NCI-H510A (cell line): ENCODE data around the gene RSPH3.
"Not testable (repeated sequence)": the region's sequence is repeated elsewhere in the genome, so short reads cannot be mapped to it uniquely, and the experiment has no call there.

Experiments
- DNase-seq: peaks from one replicate; lab custom pipeline; 2025; lab: John Stamatoyannopoulos, UW

Gene RSPH3

GRCh38 chr6:159025224-159025623 is 25.2 kb upstream of the RSPH3 start:
- DNase-seq = not testable (repeated sequence)

GRCh38 chr6:159023893-159024292 is 23.9 kb upstream of the RSPH3 start:
- no peak for DNase-seq

- no peak for DNase-seq
Observed at GRCh38 chr6:159020011-159020410, 20.0 kb upstream of the RSPH3 start.

- DNase-seq = no peak
Observed at GRCh38 chr6:159017757-159018559, 18.0 kb upstream of the RSPH3 start.

GRCh38 chr6:159014406-159014805 is 14.4 kb upstream of the RSPH3 start:
- no peak for DNase-seq

- DNase-seq = no peak
Observed at GRCh38 chr6:159013229-159013628, 13.2 kb upstream of the RSPH3 start.

- no peak for DNase-seq
Observed at GRCh38 chr6:159012201-159012600, 12.2 kb upstream of the RSPH3 start.

GRCh38 chr6:159010037-159010612 is 10.1 kb upstream of the RSPH3 start:
- DNase-seq = not testable (repeated sequence)

- DNase-seq = no peak
Observed at GRCh38 chr6:159008656-159009288, 8.8 kb upstream of the RSPH3 start.

- DNase-seq = no peak
Observed at GRCh38 chr6:159007510-159007909, 7.5 kb upstream of the RSPH3 start.

- no peak for DNase-seq
Observed at GRCh38 chr6:159005436-159005835, 5.4 kb upstream of the RSPH3 start.

GRCh38 chr6:159004592-159004991 is 4.6 kb upstream of the RSPH3 start:
- no peak for DNase-seq

GRCh38 chr6:159002432-159003155 is 2.6 kb upstream of the RSPH3 start:
- DNase-seq = no peak

GRCh38 chr6:158999154-158999665 is 792 bp downstream of the RSPH3 start:
- DNase-seq = no peak

- no peak for DNase-seq
Observed at GRCh38 chr6:158996856-158997255, 3.1 kb downstream of the RSPH3 start.

- DNase-seq = no peak
Observed at GRCh38 chr6:158993639-158994038, 6.4 kb downstream of the RSPH3 start.

- no peak for DNase-seq
Observed at GRCh38 chr6:158991017-158991723, 8.8 kb downstream of the RSPH3 start.

- DNase-seq = not testable (repeated sequence)
Observed at GRCh38 chr6:158989711-158990110, 10.3 kb downstream of the RSPH3 start.

- no peak for DNase-seq
Observed at GRCh38 chr6:158988477-158988876, 11.5 kb downstream of the RSPH3 start.

GRCh38 chr6:158987657-158988056 is 12.3 kb downstream of the RSPH3 start:
- no peak for DNase-seq

GRCh38 chr6:158978757-158979156 is 21.2 kb downstream of the RSPH3 start:
- no peak for DNase-seq

GRCh38 chr6:158977382-158977781 is 22.6 kb downstream of the RSPH3 start:
- no peak for DNase-seq
